H1 (cell line): ENCODE data around the gene RNF144A. TPM values are rescaled to one million over a fixed set of nuclear protein-coding genes. Genes with fewer than 3 reads are reported as not detected.

ENCODE experiments used
- CTCF ChIA-PET: fragments of 300-600 bp; sonication (Branson Sonifier 250); formaldehyde crosslinking; loops from one replicate; lab custom pipeline; 2021; ENCODE audit not compliant: partially characterized antibody; lab: Charles Lee
- POLR2A ChIA-PET: fragments of 300-600 bp; sonication (Branson Sonifier 250); formaldehyde crosslinking; loops from one replicate; lab custom pipeline; 2021; ENCODE audit warnings: inconsistent platforms; ENCODE audit not compliant: partially characterized antibody; lab: Charles Lee
- DNase-seq, 2 experiments: peaks; one replicate each; pipeline versions ENCODE4 v3.0.0 to v3.0.0-alpha.2; 2010 to 2022; ENCODE audit warnings: low spot score in 2 of 2, low read depth in 1 of 2, mixed read lengths in 1 of 2
- FAIRE-seq: peaks from 2 replicates; lab custom pipeline; 2011; peaks lifted over from hg19 to GRCh38; lab: Jason Lieb, UNC
- H2AFZ ChIP-seq: 2 replicates; pipeline ENCODE4 v1.8.1; 2012; ENCODE audit warnings: low read length, inconsistent platforms
- H2AK5ac ChIP-seq: 2 replicates; pipeline ENCODE4 v1.6.1; 2013; ENCODE audit warnings: low read depth, low read length
- H2BK120ac ChIP-seq: replicated peaks from 2 replicates; pipeline ENCODE3; 2013; ENCODE audit warnings: low read depth, low read length, inconsistent platforms
- H2BK12ac ChIP-seq: 2 replicates; pipeline ENCODE4 v1.6.1; 2013; ENCODE audit warnings: low read depth, low read length
- H2BK15ac ChIP-seq: 2 replicates; pipeline ENCODE4 v1.6.1; 2013; ENCODE audit warnings: low read length
- H2BK20ac ChIP-seq: 2 replicates; pipeline ENCODE4 v1.6.1; 2013; ENCODE audit warnings: low read length
- H2BK5ac ChIP-seq: 2 replicates; pipeline ENCODE4 v1.6.1; 2013; ENCODE audit warnings: low read depth, low read length
- H3K14ac ChIP-seq: 2 replicates; pipeline ENCODE4 v1.6.1; 2013; ENCODE audit warnings: inconsistent platforms; ENCODE audit not compliant: insufficient read length
- H3K18ac ChIP-seq: 2 replicates; pipeline ENCODE4 v1.6.1; 2013; ENCODE audit warnings: low read length; ENCODE audit errors: extremely low read depth
- H3K23ac ChIP-seq: 2 replicates; pipeline ENCODE4 v1.6.1; 2013; ENCODE audit warnings: inconsistent platforms; ENCODE audit not compliant: insufficient read length
- H3K23me2 ChIP-seq: 2 replicates; pipeline ENCODE4 v1.6.1; 2013; ENCODE audit warnings: low read depth, low read length
- H3K27ac ChIP-seq: 2 replicates; pipeline ENCODE4 v1.6.1; 2011; ENCODE audit warnings: low read depth, low read length, inconsistent platforms
- H3K27me3 ChIP-seq, 4 experiments: replicated peaks in 1 of 4; 1 replicate in 1 of 4; 2 replicates in 3 of 4; pipeline versions ENCODE4 v1.6.1 to v1.8.1; 2011 to 2013; ENCODE audit warnings: low read length in 3 of 4, mild to moderate bottlenecking in 3 of 4, inconsistent platforms in 2 of 4, mixed read lengths in 2 of 4, moderate library complexity in 1 of 4; ENCODE audit not compliant: control insufficient read depth in 3 of 4, insufficient read depth in 3 of 4; ENCODE audit errors: extremely low read depth in 1 of 4
- H3K36me3 ChIP-seq, 4 experiments: 2 replicates each; pipeline versions ENCODE4 v1.6.1 to v1.8.1; 2011 to 2013; ENCODE audit warnings: mild to moderate bottlenecking in 4 of 4, low read length in 3 of 4, moderate library complexity in 2 of 4, control low read depth in 1 of 4, inconsistent platforms in 1 of 4; ENCODE audit not compliant: insufficient read depth in 4 of 4, control insufficient read depth in 2 of 4
- H3K4ac ChIP-seq: replicated peaks from 2 replicates; pipeline ENCODE3; 2013; ENCODE audit warnings: low read length, low read depth, mixed read lengths, inconsistent platforms; ENCODE audit not compliant: insufficient read length
- H3K4me1 ChIP-seq, 4 experiments: replicated peaks in 1 of 4; 1 replicate in 1 of 4; 2 replicates in 3 of 4; pipeline versions ENCODE4 v1.6.1 to v1.8.1; 2011 to 2013; ENCODE audit warnings: low read length in 3 of 4, inconsistent platforms in 2 of 4, mixed read lengths in 1 of 4; ENCODE audit not compliant: insufficient read depth in 4 of 4, control insufficient read depth in 3 of 4
- H3K4me2 ChIP-seq, 2 experiments: 2 replicates each; pipeline versions ENCODE4 v1.6.1 to v1.8.1; 2011 to 2013; ENCODE audit warnings: low read depth in 2 of 2, low read length in 2 of 2, control low read depth in 1 of 2, inconsistent platforms in 1 of 2, mild to moderate bottlenecking in 1 of 2; ENCODE audit not compliant: insufficient read depth in 1 of 2
- H3K4me3 ChIP-seq, 4 experiments: fragments of 200-600, 300-600 bp in 1 of 4; sonication (generic), shearing (Covaris generic), sonication (Bioruptor Twin) in 1 of 4; 2 replicates each; pipeline versions ENCODE4 v1.5.1 to v1.8.1; 2011 to 2016; ENCODE audit warnings: low read length in 4 of 4, low read depth in 3 of 4, control low read depth in 2 of 4, inconsistent platforms in 2 of 4, mild to moderate bottlenecking in 2 of 4, mixed read lengths in 1 of 4, moderate library complexity in 1 of 4; ENCODE audit not compliant: insufficient read depth in 2 of 4; ENCODE audit errors: extremely low read depth in 1 of 4
- H3K56ac ChIP-seq: replicated peaks from 2 replicates; pipeline ENCODE3; 2013; ENCODE audit warnings: low read depth, mild to moderate bottlenecking, mixed read lengths, low read length, inconsistent platforms; ENCODE audit not compliant: insufficient read length
- H3K79me1 ChIP-seq: 2 replicates; pipeline ENCODE4 v1.6.1; 2013; ENCODE audit warnings: low read depth, low read length, control low read depth
- H3K79me2 ChIP-seq, 2 experiments: 2 replicates each; pipeline versions ENCODE4 v1.6.1 to v1.8.1; 2012 to 2013; ENCODE audit warnings: low read length in 2 of 2, mild to moderate bottlenecking in 2 of 2, inconsistent platforms in 1 of 2; ENCODE audit not compliant: insufficient read depth in 2 of 2, control insufficient read depth in 1 of 2
- H3K9ac ChIP-seq, 4 experiments: replicated peaks in 1 of 4; 1 replicate in 1 of 4; 2 replicates in 3 of 4; pipeline versions ENCODE4 v1.6.1 to v1.8.1; 2011 to 2013; ENCODE audit warnings: low read depth in 3 of 4, low read length in 3 of 4, control low read depth in 2 of 4, mild to moderate bottlenecking in 2 of 4, moderate library complexity in 2 of 4, inconsistent platforms in 1 of 4; ENCODE audit errors: extremely low read depth in 1 of 4
- H3K9me3 ChIP-seq, 2 experiments: 2 replicates each; pipeline versions ENCODE4 v1.6.1 to v1.8.1; 2012 to 2013; ENCODE audit warnings: mild to moderate bottlenecking in 2 of 2, moderate library complexity in 2 of 2, control low read depth in 1 of 2, inconsistent platforms in 1 of 2, low read depth in 1 of 2, low read length in 1 of 2, mixed read lengths in 1 of 2; ENCODE audit not compliant: insufficient read depth in 2 of 2
- H4K20me1 ChIP-seq, 2 experiments: replicated peaks in 1 of 2; 2 replicates each; pipeline versions ENCODE3 to v1.8.1; 2011 to 2013; ENCODE audit warnings: inconsistent platforms in 2 of 2, low read length in 2 of 2, mild to moderate bottlenecking in 1 of 2; ENCODE audit not compliant: insufficient read depth in 2 of 2, control insufficient read depth in 1 of 2
- H4K5ac ChIP-seq: 2 replicates; pipeline ENCODE4 v1.6.1; 2013; ENCODE audit warnings: low read length, low read depth, mixed read lengths, inconsistent platforms; ENCODE audit not compliant: insufficient read length
- H4K8ac ChIP-seq: 2 replicates; pipeline ENCODE4 v1.8.0; 2013; ENCODE audit warnings: mild to moderate bottlenecking, moderate library complexity, low read length, inconsistent platforms; ENCODE audit not compliant: insufficient read depth; ENCODE audit errors: extremely low read depth
- H4K91ac ChIP-seq: replicated peaks from 2 replicates; pipeline ENCODE3; 2013; ENCODE audit warnings: low read length, mixed read lengths, inconsistent platforms; ENCODE audit not compliant: insufficient read length
- BRCA1 ChIP-seq: IDR thresholded peaks from 2 replicates; pipeline ENCODE4 v1.6.1; 2012; ENCODE audit warnings: low read depth, low read length, improper control_type of control experiment
- HDAC6 ChIP-seq: IDR thresholded peaks from one replicate; pipeline ENCODE4 v1.7.1; 2012; ENCODE audit warnings: low read depth, mild to moderate bottlenecking, inconsistent platforms, low read length, moderate library complexity
- RFX5 ChIP-seq: IDR thresholded peaks from 2 replicates; pipeline ENCODE4 v1.6.1; 2011; ENCODE audit warnings: low read depth, low read length, improper control_type of control experiment, borderline replicate concordance
- SP4 ChIP-seq: IDR thresholded peaks from 2 replicates; pipeline ENCODE4 v1.6.1; 2012; ENCODE audit warnings: low read length, inconsistent platforms
- TAF1 ChIP-seq: IDR thresholded peaks from 2 replicates; pipeline ENCODE4 v1.6.1; 2011; ENCODE audit warnings: mild to moderate bottlenecking, low read depth, low read length
- WGBS, 2 experiments: shearing (Covaris generic) in 1 of 2; methylation state at CpG; one replicate each; pipeline versions ENCODE4 v1.1.6 to v1.1.7; 2013 to 2015; ENCODE audit warnings: low lambda C conversion rate in 2 of 2, mixed read lengths in 2 of 2, inconsistent platforms in 1 of 2, low coverage in 1 of 2, missing lambda C conversion rate in 1 of 2; ENCODE audit not compliant: insufficient replicate concordance in 2 of 2, insufficient coverage in 1 of 2, insufficient read length in 1 of 2; ENCODE audit errors: extremely low coverage in 1 of 2, missing lambda C conversion rate in 1 of 2; 5-methylcytosine and 5-hydroxymethylcytosine counted together
- polyA plus RNA-seq, 7 experiments: library from polyadenylated mRNA; depleted of rRNA in 3 of 7; stranded (reverse) in 5 of 7; unstranded in 2 of 7; fragments of >200 nt in 5 of 7; fragments of 200-250 nt in 2 of 7; gene quantifications; 1 replicate in 5 of 7; 2 replicates in 1 of 7; 4 replicates in 1 of 7; pipeline versions ENCODE4 v1.2.1 to v1.2.3, GENCODE V29; 2011 to 2013; ENCODE audit warnings: missing spikeins in 2 of 7, mixed read lengths in 2 of 7
- total RNA-seq: library from RNA; stranded (reverse); fragmentation: NEBNext Ultra II Directional; extraction: Animal tissue kit (Norgen Biotek cat#: 25700); gene quantifications from 2 replicates; pipeline ENCODE4 v1.2.1, GENCODE V29; 2021

The RNF144A gene
- total and polyA plus RNA-seq, 2 of the 8 experiments (the other 6 are each of a cell fraction or from before 2014, with no cell fraction given), result 14.0 to 15.0 TPM

DNA sequence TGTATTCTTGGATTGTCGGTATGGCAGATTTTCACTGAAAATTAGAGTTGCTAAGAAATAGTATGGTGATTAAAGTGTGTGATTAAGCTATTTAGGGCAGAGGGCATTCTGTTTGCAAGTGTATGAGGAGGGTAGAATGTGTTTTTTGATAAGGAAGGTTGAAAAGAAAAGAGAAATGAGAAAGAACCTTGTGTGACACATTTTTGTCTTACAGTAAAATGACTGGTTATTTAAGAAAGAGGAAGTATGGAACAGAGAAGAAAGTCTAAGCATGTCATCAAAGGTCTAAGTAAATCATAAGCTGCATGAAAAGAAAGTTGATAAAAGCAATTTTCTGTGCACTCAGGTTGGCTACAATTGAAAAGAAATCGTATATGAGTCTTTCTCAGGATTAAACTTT lies 44.8 kb upstream of the RNF144A start:
- no peak overlapping the region for H3K4me2 ChIP-seq
- H2BK5ac ChIP-seq, result no peak overlapping the region
- H3K9me3 ChIP-seq, result peaks cover 3 to 5% of the 10 kb centered on the region in 2 experiments; a peak in 1 of 4 replicates
- no peak overlapping the region for H2BK120ac ChIP-seq
- H4K8ac ChIP-seq, result no peak overlapping the region
- H2BK15ac ChIP-seq, result no peak overlapping the region
- H2AFZ ChIP-seq, result no peak overlapping the region
- H3K23ac ChIP-seq, result no peak overlapping the region
- no peak overlapping the region for H2BK20ac ChIP-seq
- no peaks in the 10 kb centered on the region for H3K36me3 ChIP-seq
- DNase-seq, result no peak
- no peak overlapping the region for H3K18ac ChIP-seq
- H3K4me1 ChIP-seq, result no peaks in the 10 kb centered on the region
- H3K79me1 ChIP-seq, result no peaks in the 10 kb centered on the region
- H3K27me3 ChIP-seq, result peaks cover 0 to 2% (median 0%) of the 10 kb centered on the region in 4 experiments; a peak in 2 of 7 replicates
- H3K4ac ChIP-seq, result no peak overlapping the region
- H3K9ac ChIP-seq, result no peak overlapping the region
- H3K79me2 ChIP-seq, result no peaks in the 10 kb centered on the region
- H3K27ac ChIP-seq, result no peak overlapping the region
- no peak overlapping the region for H3K14ac ChIP-seq
- CTCF ChIA-PET, result no interaction called here
- H2AK5ac ChIP-seq, result no peak overlapping the region
- H4K91ac ChIP-seq, result no peak overlapping the region
- H3K4me3 ChIP-seq, result no peak overlapping the region
- H4K5ac ChIP-seq, result no peak overlapping the region
- TF ChIP-seq HDAC6, result no peak
- TF ChIP-seq SP4, result no peak
- no peak for TF ChIP-seq RFX5
- TF ChIP-seq TAF1, result no peak
- no peak for TF ChIP-seq BRCA1
- TF ChIP-seq, all 59 proteins: peak for 0
- Histone ChIP-seq H4K20me1 (no peaks in the 10 kb centered on the region), H3K23me2 (no peaks in the 10 kb centered on the region), H2BK12ac (no peak overlapping the region), H3K56ac (no peak overlapping the region)
- FAIRE-seq, result no peak
- POLR2A ChIA-PET, result no interaction called here
- 85% methylated on average over 2 of the region's 2 CpGs; no CpG with 5 or more reads in 1 of the 2 experiments for WGBS, 2 experiments
